Esophagus muscularis mucosa (tissue), 2 donors: Measurements from ENCODE around the gene CNBD2.

ENCODE experiments used
- POLR2A ChIP-seq: fragments of 450-650 bp; IDR thresholded peaks from one replicate; pipeline ENCODE4 v1.6.1; 2017; ENCODE audit warnings: antibody characterized with exemption, moderate library complexity, mild to moderate bottlenecking, low read depth
- POLR2AphosphoS5 ChIP-seq, 2 donors: sonication (generic); formaldehyde crosslinking; IDR thresholded peaks; one replicate each; pipeline ENCODE4 v1.6.1; 2017; ENCODE audit warnings: antibody characterized with exemption in 2 of 2

DNA sequence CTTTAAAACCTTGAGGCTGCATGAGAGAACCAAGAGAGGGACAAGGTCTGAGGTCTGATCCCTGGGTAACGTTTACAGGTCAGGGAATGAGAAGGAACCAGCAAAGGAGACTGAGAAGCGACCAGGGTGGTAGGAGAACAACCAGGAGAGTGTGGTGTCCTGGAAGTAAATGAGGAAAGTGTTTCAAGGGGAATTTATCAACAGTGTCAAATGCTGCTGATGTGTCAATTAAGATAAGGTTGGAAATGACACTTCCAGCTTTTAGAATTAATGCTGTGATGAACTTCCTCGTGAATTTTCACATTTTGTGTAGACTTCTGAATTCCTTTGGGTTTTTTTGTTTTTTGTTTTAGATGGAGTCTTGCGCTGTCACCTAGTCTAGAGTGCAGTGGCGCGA, 83.7 kb downstream of the CNBD2 start:
- no peak for TF ChIP-seq POLR2A
- no peak for TF ChIP-seq POLR2AphosphoS5 (IDR thresholded peaks at IDR 0.05)
